Measurements from ENCODE around the gene FAM53B. TPM values are rescaled to one million over a fixed set of nuclear protein-coding genes. Genes with fewer than 3 reads are reported as not detected.

FAM53B gene
- total RNA-seq, 2 experiments from 2014 or later, result 56.6 to 58.5 TPM

GRCh38 chr10:124675824-124676223, 68.4 kb downstream of the FAM53B start:
- Histone ChIP-seq H2AFZ (ENCODE audit: low read length) (no peak overlapping the region), H3K36me3 (ENCODE audit: insufficient read depth, low read length) (peaks cover 93% of the 10 kb centered on the region), H3K4me2 (ENCODE audit: low read length) (no peak overlapping the region), H3K4me3 (ENCODE audit: low read depth, low read length, poor library complexity, severe bottlenecking) (no peak overlapping the region), H3K9me2 (ENCODE audit: insufficient read depth, low read length) (no peaks in the 10 kb centered on the region), H3K79me2 (ENCODE audit: insufficient read depth, low read depth, low read length) (peaks cover 48% of the 10 kb centered on the region), H3K9me3 (ENCODE audit: low read length) (no peaks in the 10 kb centered on the region), H4K20me1 (ENCODE audit: insufficient read depth, low read length) (no peaks in the 10 kb centered on the region; the same call in 1 of the 2 replicates), H3K27ac (ENCODE audit: low read depth, low read length, poor library complexity, severe bottlenecking) (no peak overlapping the region), H3K4me1 (ENCODE audit: insufficient read depth, low read length, poor library complexity, severe bottlenecking) (no peaks in the 10 kb centered on the region)
- TF ChIP-seq CTCF (conservative IDR thresholded peaks at IDR 0.05; ENCODE audit: low read length) (no peak), EZH2phosphoT487 (IDR thresholded peaks at IDR 0.05; ENCODE audit: borderline replicate concordance, low read depth, low read length) (no peak)
- intact Hi-C loops (cut with micrococcal nuclease; ENCODE audit: unreplicated experiment), result no loop called here
- no TSS peak for BruUV-seq (replicated peaks)
- no peak for DNase-seq (ENCODE audit: low spot score)
- ChIA-PET CTCF (ENCODE audit: unreplicated experiment) (no interaction called here), POLR2A (no interaction called here)

- intact Hi-C loops (cut with micrococcal nuclease; ENCODE audit: unreplicated experiment), result no loop called here
- Histone ChIP-seq H3K4me2 (ENCODE audit: low read length) (no peak overlapping the region), H3K4me3 (ENCODE audit: low read depth, low read length, poor library complexity, severe bottlenecking) (no peak overlapping the region), H3K9me3 (ENCODE audit: low read length) (no peaks in the 10 kb centered on the region), H3K36me3 (ENCODE audit: insufficient read depth, low read length) (peaks cover 93% of the 10 kb centered on the region), H3K27ac (ENCODE audit: low read depth, low read length, poor library complexity, severe bottlenecking) (no peak overlapping the region), H2AFZ (ENCODE audit: low read length) (no peak overlapping the region), H3K4me1 (ENCODE audit: insufficient read depth, low read length, poor library complexity, severe bottlenecking) (no peaks in the 10 kb centered on the region), H3K79me2 (ENCODE audit: insufficient read depth, low read depth, low read length) (peaks cover 48% of the 10 kb centered on the region), H3K9me2 (ENCODE audit: insufficient read depth, low read length) (no peaks in the 10 kb centered on the region), H4K20me1 (ENCODE audit: insufficient read depth, low read length) (no peaks in the 10 kb centered on the region; the same call in 1 of the 2 replicates)
- POLR2A ChIA-PET, result no interaction called here
- BruUV-seq (replicated peaks), result no TSS peak
- no peak for DNase-seq (ENCODE audit: low spot score)
- CTCF ChIA-PET (ENCODE audit: unreplicated experiment), result no interaction called here
- no peak for TF ChIP-seq CTCF (conservative IDR thresholded peaks at IDR 0.05; ENCODE audit: low read length)
- no peak for TF ChIP-seq EZH2phosphoT487 (IDR thresholded peaks at IDR 0.05; ENCODE audit: borderline replicate concordance, low read depth, low read length)
Observed at GRCh38 chr10:124675261-124675660, 68.9 kb downstream of the FAM53B start.

- no peak for TF ChIP-seq EZH2phosphoT487 (IDR thresholded peaks at IDR 0.05; ENCODE audit: borderline replicate concordance, low read depth, low read length)
- no peak for TF ChIP-seq CTCF (conservative IDR thresholded peaks at IDR 0.05; ENCODE audit: low read length)
- no peak for DNase-seq (ENCODE audit: low spot score)
- no peak overlapping the region for H3K4me2 ChIP-seq (ENCODE audit: low read length)
- H3K36me3 ChIP-seq (ENCODE audit: insufficient read depth, low read length), result peaks cover 92% of the 10 kb centered on the region
- no peak overlapping the region for H3K27ac ChIP-seq (ENCODE audit: low read depth, low read length, poor library complexity, severe bottlenecking)
- no TSS peak for BruUV-seq (replicated peaks)
- no peaks in the 10 kb centered on the region for H3K9me2 ChIP-seq (ENCODE audit: insufficient read depth, low read length)
- H2AFZ ChIP-seq (ENCODE audit: low read length), result no peak overlapping the region
- H4K20me1 ChIP-seq (ENCODE audit: insufficient read depth, low read length), result no peaks in the 10 kb centered on the region; the same call in 1 of the 2 replicates
- no peaks in the 10 kb centered on the region for H3K9me3 ChIP-seq (ENCODE audit: low read length)
- intact Hi-C loops (cut with micrococcal nuclease; ENCODE audit: unreplicated experiment), result no loop called here
- no peaks in the 10 kb centered on the region for H3K4me1 ChIP-seq (ENCODE audit: insufficient read depth, low read length, poor library complexity, severe bottlenecking)
- ChIA-PET POLR2A (no interaction called here), CTCF (ENCODE audit: unreplicated experiment) (no interaction called here)
- peaks cover 45% of the 10 kb centered on the region for H3K79me2 ChIP-seq (ENCODE audit: insufficient read depth, low read depth, low read length)
- no peak overlapping the region for H3K4me3 ChIP-seq (ENCODE audit: low read depth, low read length, poor library complexity, severe bottlenecking)
Observed at GRCh38 chr10:124674768-124675222, 69.4 kb downstream of the FAM53B start.
